ENCODE results near the gene ANKMY1.

Gene ANKMY1

GRCh38 chr2:240467659-240468302 is 90.0 kb downstream of the ANKMY1 start:
- DNase-seq: no peak

- no peak for DNase-seq
Measured at GRCh38 chr2:240467149-240467642, 90.6 kb downstream of the ANKMY1 start.

- no peak for DNase-seq
Measured at GRCh38 chr2:240466579-240467148, 91.1 kb downstream of the ANKMY1 start.

- DNase-seq: no peak
Measured at GRCh38 chr2:240465765-240466578, 91.8 kb downstream of the ANKMY1 start.

- no peak for DNase-seq
Measured at GRCh38 chr2:240465268-240465764, 92.5 kb downstream of the ANKMY1 start.

GRCh38 chr2:240464514-240465241 is 93.1 kb downstream of the ANKMY1 start:
- DNase-seq: no peak

- no peak for DNase-seq
Measured at GRCh38 chr2:240463866-240464481, 93.8 kb downstream of the ANKMY1 start.

- DNase-seq: no peak
Measured at GRCh38 chr2:240463274-240463865, 94.4 kb downstream of the ANKMY1 start.

- no peak for DNase-seq
Measured at GRCh38 chr2:240462707-240463273, 95.0 kb downstream of the ANKMY1 start.

- no peak for DNase-seq
Measured at GRCh38 chr2:240462073-240462706, 95.6 kb downstream of the ANKMY1 start.

GRCh38 chr2:240461471-240462072 is 96.2 kb downstream of the ANKMY1 start:
- DNase-seq: no peak

GRCh38 chr2:240460781-240461431 is 96.9 kb downstream of the ANKMY1 start:
- no peak for DNase-seq

GRCh38 chr2:240460253-240460711 is 97.5 kb downstream of the ANKMY1 start:
- DNase-seq: no peak

- DNase-seq: no peak
Measured at GRCh38 chr2:240459401-240460252, 98.2 kb downstream of the ANKMY1 start.

GRCh38 chr2:240458900-240459391 is 98.8 kb downstream of the ANKMY1 start:
- no peak for DNase-seq

GRCh38 chr2:240458044-240458899 is 99.5 kb downstream of the ANKMY1 start:
- no peak for DNase-seq

- no peak for DNase-seq
Measured at GRCh38 chr2:240457223-240458043, 100.4 kb downstream of the ANKMY1 start.

Data from GOT3 (cell line).